ENCODE data around the gene RTP4. TPM values are rescaled to one million over a fixed set of nuclear protein-coding genes. Genes with fewer than 3 reads are reported as not detected.

Gene RTP4
- total RNA-seq, 2 experiments from 2014 or later, result 0.13 TPM; not detected in 1

- BruUV-seq (replicated peaks), result no TSS peak
- Histone ChIP-seq H3K9me3 (ENCODE audit: low read length) (no peaks in the 10 kb centered on the region), H3K4me3 (ENCODE audit: low read depth, low read length, poor library complexity, severe bottlenecking) (no peak overlapping the region), H4K20me1 (ENCODE audit: insufficient read depth, low read length) (no peaks in the 10 kb centered on the region), H3K36me3 (ENCODE audit: insufficient read depth, low read length) (no peaks in the 10 kb centered on the region), H3K4me1 (ENCODE audit: insufficient read depth, low read length, poor library complexity, severe bottlenecking) (no peaks in the 10 kb centered on the region), H2AFZ (ENCODE audit: low read length) (no peak overlapping the region), H3K79me2 (ENCODE audit: insufficient read depth, low read depth, low read length) (no peaks in the 10 kb centered on the region), H3K9me2 (ENCODE audit: insufficient read depth, low read length) (no peaks in the 10 kb centered on the region), H3K27ac (ENCODE audit: low read depth, low read length, poor library complexity, severe bottlenecking) (no peak overlapping the region), H3K4me2 (ENCODE audit: low read length) (no peak overlapping the region)
- intact Hi-C loops (cut with micrococcal nuclease; ENCODE audit: unreplicated experiment), result loop anchor here (1.0 kb wide), 3 partner anchors 100 to 394 kb away; no protein-coding TSS in a partner anchor
- no peak for TF ChIP-seq EZH2phosphoT487 (IDR thresholded peaks at IDR 0.05; ENCODE audit: borderline replicate concordance, low read depth, low read length)
- TF ChIP-seq CTCF (conservative IDR thresholded peaks at IDR 0.05; ENCODE audit: low read length), result peak; percentile 80
- DNase-seq (ENCODE audit: low spot score), result peak; percentile 60
- ChIA-PET CTCF (ENCODE audit: unreplicated experiment) (interaction anchor here (0.8 to 1.5 kb wide), 3 partner anchors 99 to 383 kb away, joined by 3 to 18 read pairs (median 3); partner anchors contain the start of gene RTP2), POLR2A (interaction anchor here (0.6 to 1.2 kb wide), 4 partner anchors 9 to 633 kb away, joined by 3 to 4 read pairs (median 3); no protein-coding TSS in a partner anchor)
Observed at GRCh38 chr3:187319699-187320302, 48.4 kb upstream of the RTP4 start.

- Histone ChIP-seq H4K20me1 (ENCODE audit: insufficient read depth, low read length) (no peaks in the 10 kb centered on the region), H3K79me2 (ENCODE audit: insufficient read depth, low read depth, low read length) (no peaks in the 10 kb centered on the region), H3K9me3 (ENCODE audit: low read length) (no peaks in the 10 kb centered on the region), H3K4me1 (ENCODE audit: insufficient read depth, low read length, poor library complexity, severe bottlenecking) (no peaks in the 10 kb centered on the region), H3K9me2 (ENCODE audit: insufficient read depth, low read length) (no peaks in the 10 kb centered on the region), H3K36me3 (ENCODE audit: insufficient read depth, low read length) (no peaks in the 10 kb centered on the region), H3K4me2 (ENCODE audit: low read length) (no peak overlapping the region), H3K4me3 (ENCODE audit: low read depth, low read length, poor library complexity, severe bottlenecking) (no peak overlapping the region), H3K27ac (ENCODE audit: low read depth, low read length, poor library complexity, severe bottlenecking) (no peak overlapping the region), H2AFZ (ENCODE audit: low read length) (no peak overlapping the region)
- intact Hi-C loops (cut with micrococcal nuclease; ENCODE audit: unreplicated experiment), result no loop called here
- no TSS peak for BruUV-seq (replicated peaks)
- TF ChIP-seq CTCF (conservative IDR thresholded peaks at IDR 0.05; ENCODE audit: low read length), result no peak
- TF ChIP-seq EZH2phosphoT487 (IDR thresholded peaks at IDR 0.05; ENCODE audit: borderline replicate concordance, low read depth, low read length), result no peak
- no peak for DNase-seq (ENCODE audit: low spot score)
- ChIA-PET POLR2A (interaction anchor here (1.4 kb wide), 1 partner anchor 19 kb away, joined by 3 read pairs; no protein-coding TSS in a partner anchor), CTCF (ENCODE audit: unreplicated experiment) (interaction anchor here (0.7 kb wide), 1 partner anchor 1870 kb away, joined by 3 read pairs; no protein-coding TSS in a partner anchor)
Observed at GRCh38 chr3:187321766-187322165, 46.4 kb upstream of the RTP4 start.

- Histone ChIP-seq H3K27ac (ENCODE audit: low read depth, low read length, poor library complexity, severe bottlenecking) (no peak overlapping the region), H3K79me2 (ENCODE audit: insufficient read depth, low read depth, low read length) (no peaks in the 10 kb centered on the region), H3K4me2 (ENCODE audit: low read length) (no peak overlapping the region), H3K4me1 (ENCODE audit: insufficient read depth, low read length, poor library complexity, severe bottlenecking) (no peaks in the 10 kb centered on the region), H3K9me2 (ENCODE audit: insufficient read depth, low read length) (no peaks in the 10 kb centered on the region), H3K36me3 (ENCODE audit: insufficient read depth, low read length) (no peaks in the 10 kb centered on the region), H3K9me3 (ENCODE audit: low read length) (no peaks in the 10 kb centered on the region), H4K20me1 (ENCODE audit: insufficient read depth, low read length) (no peaks in the 10 kb centered on the region), H3K4me3 (ENCODE audit: low read depth, low read length, poor library complexity, severe bottlenecking) (no peak overlapping the region), H2AFZ (ENCODE audit: low read length) (no peak overlapping the region)
- TF ChIP-seq CTCF (conservative IDR thresholded peaks at IDR 0.05; ENCODE audit: low read length), result no peak
- TF ChIP-seq EZH2phosphoT487 (IDR thresholded peaks at IDR 0.05; ENCODE audit: borderline replicate concordance, low read depth, low read length), result no peak
- intact Hi-C loops (cut with micrococcal nuclease; ENCODE audit: unreplicated experiment), result no loop called here
- no peak for DNase-seq (ENCODE audit: low spot score)
- no TSS peak for BruUV-seq (replicated peaks)
- ChIA-PET POLR2A (interaction anchor here (1.4 kb wide), 1 partner anchor 18 kb away, joined by 3 read pairs; no protein-coding TSS in a partner anchor), CTCF (ENCODE audit: unreplicated experiment) (no interaction called here)
Observed at GRCh38 chr3:187322291-187322690, 45.9 kb upstream of the RTP4 start.

Data from OCI-LY7 (cell line).